ENCODE data around the gene USP15.
"Not testable (repeated sequence)": the region's sequence is repeated elsewhere in the genome, so short reads cannot be mapped to it uniquely, and the experiment has no call there.

USP15 gene

DNA sequence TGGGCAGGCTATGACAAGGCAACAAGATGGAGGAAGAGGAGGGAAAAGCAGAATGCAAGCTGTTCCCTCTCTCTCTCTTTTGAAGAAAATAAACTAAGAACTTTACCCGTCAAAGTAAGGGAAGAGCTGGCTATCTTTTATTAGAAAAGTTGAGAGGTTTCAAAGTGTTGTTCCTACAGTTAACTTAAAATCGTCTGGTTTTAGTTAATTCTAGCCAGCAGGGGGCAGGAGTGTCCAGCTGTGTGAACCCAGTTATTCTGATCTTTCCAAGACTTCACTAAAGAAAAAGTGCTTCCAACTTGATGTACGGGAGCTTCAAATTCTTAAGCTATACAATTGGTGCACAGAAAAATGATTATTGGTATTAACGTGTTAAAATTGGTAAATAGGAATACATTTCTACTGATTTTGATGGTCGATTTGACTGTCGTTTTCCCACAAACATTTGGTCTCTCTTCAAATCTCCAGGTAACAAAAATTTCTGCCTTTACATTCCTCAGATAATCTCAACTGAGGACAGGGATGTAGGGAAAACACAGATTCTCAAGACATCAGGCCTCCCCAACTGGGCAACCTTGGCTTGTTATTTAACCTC, 178.0 kb downstream of the USP15 start:
- DNase-seq (ENCODE audit: low read depth): peak; percentile 76
- no peak overlapping the region for H3K4me3 ChIP-seq (replicated peaks; ENCODE audit: low read depth, low read length)
- TF ChIP-seq, protein P1, sequence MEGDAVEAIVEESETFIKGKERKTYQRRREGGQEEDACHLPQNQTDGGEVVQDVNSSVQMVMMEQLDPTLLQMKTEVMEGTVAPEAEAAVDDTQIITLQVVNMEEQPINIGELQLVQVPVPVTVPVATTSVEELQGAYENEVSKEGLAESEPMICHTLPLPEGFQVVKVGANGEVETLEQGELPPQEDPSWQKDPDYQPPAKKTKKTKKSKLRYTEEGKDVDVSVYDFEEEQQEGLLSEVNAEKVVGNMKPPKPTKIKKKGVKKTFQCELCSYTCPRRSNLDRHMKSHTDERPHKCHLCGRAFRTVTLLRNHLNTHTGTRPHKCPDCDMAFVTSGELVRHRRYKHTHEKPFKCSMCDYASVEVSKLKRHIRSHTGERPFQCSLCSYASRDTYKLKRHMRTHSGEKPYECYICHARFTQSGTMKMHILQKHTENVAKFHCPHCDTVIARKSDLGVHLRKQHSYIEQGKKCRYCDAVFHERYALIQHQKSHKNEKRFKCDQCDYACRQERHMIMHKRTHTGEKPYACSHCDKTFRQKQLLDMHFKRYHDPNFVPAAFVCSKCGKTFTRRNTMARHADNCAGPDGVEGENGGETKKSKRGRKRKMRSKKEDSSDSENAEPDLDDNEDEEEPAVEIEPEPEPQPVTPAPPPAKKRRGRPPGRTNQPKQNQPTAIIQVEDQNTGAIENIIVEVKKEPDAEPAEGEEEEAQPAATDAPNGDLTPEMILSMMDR (IDR thresholded peaks at IDR 0.05; ENCODE audit: low read length, missing control alignments): peak; percentile 64

DNA sequence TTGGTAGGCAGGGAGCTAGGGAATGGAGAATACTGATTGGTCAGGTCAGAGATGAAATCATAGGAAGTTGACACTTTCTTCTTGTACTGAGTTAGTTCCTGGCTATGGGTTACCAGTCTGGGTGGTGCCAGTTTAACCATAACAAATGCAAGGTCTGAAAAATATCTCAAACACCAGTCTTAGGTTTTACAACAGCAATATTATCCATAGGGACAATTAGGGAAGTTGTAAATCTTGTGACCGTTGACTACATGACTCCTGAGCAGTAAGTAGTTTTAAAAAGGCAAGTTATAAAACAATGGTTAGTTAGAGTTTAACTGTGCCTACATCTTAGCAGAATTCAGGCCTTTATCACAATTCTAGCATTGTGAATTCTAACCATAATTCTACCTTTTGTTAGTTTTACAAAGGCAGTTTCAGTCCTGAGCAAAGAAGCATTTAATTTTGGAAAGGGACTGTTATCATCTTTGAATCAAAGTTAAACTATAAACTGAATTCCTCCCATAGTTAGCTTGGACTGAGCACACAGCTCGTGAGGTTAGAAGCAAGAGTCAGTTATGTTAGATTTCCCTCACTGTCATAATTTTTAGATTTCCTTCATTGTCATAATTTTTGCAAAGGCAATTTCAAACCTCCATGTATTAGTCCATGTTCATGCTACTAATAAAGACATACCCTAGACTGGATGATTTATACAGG, 186.7 kb downstream of the USP15 start:
- DNase-seq (ENCODE audit: low read depth): no peak
- TF ChIP-seq, protein P1 (IDR thresholded peaks at IDR 0.05; ENCODE audit: low read length, missing control alignments): no peak
- H3K4me3 ChIP-seq (replicated peaks; ENCODE audit: low read depth, low read length): no peak overlapping the region

DNA sequence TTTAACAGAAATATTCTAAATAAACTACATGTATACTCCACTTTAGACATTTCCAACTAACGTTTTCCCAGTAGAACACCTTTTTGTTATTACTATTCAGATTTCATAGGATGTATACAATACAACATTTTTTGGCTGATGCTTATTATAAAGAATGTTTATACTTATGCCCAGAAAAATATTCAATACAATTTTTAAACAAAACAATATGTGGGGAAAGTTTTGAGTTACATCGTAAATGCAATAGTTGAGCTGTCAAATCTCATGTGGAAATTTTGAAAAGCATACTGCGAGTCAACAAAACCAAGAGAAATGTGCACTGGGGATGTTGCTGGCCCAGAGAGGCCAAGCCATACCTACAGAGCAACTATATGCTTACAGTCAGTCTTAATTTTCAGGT, 188.2 kb downstream of the USP15 start:
- DNase-seq (ENCODE audit: low read depth): no peak
- TF ChIP-seq, protein P1 (IDR thresholded peaks at IDR 0.05; ENCODE audit: low read length, missing control alignments): no peak
- H3K4me3 ChIP-seq (replicated peaks; ENCODE audit: low read depth, low read length): no peak overlapping the region

DNA sequence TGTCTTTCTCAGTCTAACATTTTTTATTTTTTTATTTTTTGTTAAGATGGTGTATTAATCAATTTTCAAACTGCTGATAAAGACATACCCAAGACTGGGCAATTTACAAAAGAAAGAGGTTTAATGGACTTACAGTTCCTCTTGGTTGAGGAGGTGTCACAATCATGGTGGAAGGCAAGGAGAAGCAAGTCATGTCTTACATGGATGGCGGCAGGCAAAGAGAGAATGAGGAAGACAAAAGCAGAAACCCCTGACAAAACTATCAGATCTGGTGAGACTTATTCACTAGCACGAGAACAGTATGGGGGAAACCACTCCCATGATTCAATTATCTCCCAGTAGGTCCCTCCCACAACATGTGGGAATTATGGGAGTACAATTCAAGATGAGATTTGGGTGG, 195.2 kb downstream of the USP15 start:
- not testable (repeated sequence) for DNase-seq (ENCODE audit: low read depth); H3K4me3 ChIP-seq (replicated peaks; ENCODE audit: low read depth, low read length)

DNA sequence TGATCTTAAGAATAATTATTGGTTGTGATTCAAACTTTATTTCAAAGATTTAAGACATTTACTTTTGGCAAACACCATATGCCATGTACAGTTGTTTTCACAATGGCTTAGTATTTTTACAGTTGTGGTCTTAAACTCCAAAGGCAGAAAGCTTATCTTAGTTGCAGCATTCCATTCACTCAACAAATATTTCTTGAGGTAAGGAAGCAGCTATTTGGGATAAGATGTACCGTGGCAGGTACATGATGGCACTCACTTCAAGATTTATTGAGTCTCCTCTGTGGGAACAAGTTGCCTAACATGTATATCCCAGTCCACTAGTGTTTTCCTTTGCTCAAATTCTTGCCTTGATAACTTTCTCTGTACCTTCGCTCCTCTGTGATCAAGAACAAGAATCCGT, 198.4 kb downstream of the USP15 start:
- H3K4me3 ChIP-seq (replicated peaks; ENCODE audit: low read depth, low read length): no peak overlapping the region
- no peak for DNase-seq (ENCODE audit: low read depth)
- TF ChIP-seq, protein P1 (IDR thresholded peaks at IDR 0.05; ENCODE audit: low read length, missing control alignments): no peak

DNA sequence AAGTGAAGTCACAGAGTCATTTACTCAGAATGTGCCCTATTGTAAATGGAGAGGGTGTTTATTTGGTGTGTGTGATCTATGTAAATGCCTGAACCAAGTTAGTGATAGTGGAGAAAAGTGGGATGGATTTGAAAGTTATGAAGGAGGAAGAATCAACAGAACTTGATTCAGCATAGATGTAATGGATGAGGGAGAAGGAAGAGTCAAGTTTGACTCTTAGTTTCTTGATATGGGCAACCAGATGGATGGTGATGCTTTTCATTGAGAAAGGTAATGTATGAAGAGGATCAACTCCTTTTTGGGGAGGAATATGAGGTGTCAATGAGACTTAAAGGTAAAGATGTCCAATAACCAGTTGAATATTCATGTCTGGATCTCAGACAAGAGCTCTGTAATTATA, 199.8 kb downstream of the USP15 start:
- no peak overlapping the region for H3K4me3 ChIP-seq (replicated peaks; ENCODE audit: low read depth, low read length)
- no peak for DNase-seq (ENCODE audit: low read depth)
- TF ChIP-seq, protein P1 (IDR thresholded peaks at IDR 0.05; ENCODE audit: low read length, missing control alignments): no peak

DNA sequence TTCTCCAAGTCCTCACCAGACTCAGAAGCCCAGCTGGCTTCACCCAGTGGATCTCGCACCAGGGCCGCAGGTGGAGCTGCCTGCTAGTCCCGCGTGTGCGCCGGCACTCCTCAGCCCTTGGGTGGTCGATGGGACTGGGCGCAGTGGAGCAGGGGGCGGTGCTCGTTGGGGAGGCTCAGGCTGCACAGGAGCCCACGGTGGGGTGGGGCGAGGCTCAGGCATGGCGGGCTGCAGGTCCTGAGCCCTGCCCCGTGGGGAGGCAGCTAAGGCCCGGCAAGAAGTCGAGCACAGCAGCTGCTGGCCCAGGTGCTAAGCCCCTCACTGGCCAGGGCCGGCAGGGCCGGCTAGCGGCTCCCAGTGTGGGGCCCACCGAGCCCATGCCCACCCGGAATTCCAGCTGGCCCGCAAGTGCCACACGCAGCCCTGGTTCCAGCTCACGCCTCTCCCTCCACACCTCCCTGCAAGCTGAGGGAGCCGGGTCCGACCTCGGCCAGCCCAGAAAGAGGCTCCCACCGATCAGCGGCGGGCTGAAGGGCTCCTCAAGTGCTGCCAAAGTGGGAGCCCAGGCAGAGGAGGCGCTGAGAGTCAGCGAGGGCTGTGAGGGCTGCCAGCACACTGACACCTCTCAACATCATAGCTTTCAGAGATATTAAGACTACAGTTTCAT, 201.1 kb downstream of the USP15 start:
- not testable (repeated sequence) for H3K4me3 ChIP-seq (replicated peaks; ENCODE audit: low read depth, low read length); DNase-seq (ENCODE audit: low read depth)

DNA sequence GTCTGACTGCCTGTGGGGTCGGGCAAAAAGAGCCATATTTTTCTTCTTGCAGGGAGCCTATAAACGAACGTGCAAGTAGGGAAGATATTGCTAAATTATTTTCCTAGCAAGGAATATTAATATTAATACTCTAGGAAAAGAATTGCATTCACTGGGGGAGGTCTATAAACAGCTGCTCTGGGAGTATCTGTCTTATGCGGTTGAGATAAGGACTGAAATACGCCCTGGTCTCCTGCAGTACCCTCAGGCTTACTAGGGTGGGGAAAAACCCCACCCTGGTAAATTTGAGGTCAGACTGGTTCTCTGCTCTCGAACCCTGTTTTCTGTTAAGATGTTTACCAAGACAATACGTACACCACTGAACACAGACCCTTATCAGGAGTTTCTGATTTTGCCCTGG, 203.0 kb downstream of the USP15 start:
- DNase-seq (ENCODE audit: low read depth); H3K4me3 ChIP-seq (replicated peaks; ENCODE audit: low read depth, low read length): not testable (repeated sequence)

Measured in fibroblast of pulmonary artery (primary cell).